Esophagus squamous epithelium (tissue), 4 donors: Measurements from ENCODE around the gene CCSER1.

Experiments
- POLR2A ChIP-seq, 4 donors: fragments of 450-650 bp; IDR thresholded peaks; one replicate each; pipeline ENCODE4 v1.6.1; 2017; ENCODE audit warnings: antibody characterized with exemption in 4 of 4, mild to moderate bottlenecking in 4 of 4, moderate library complexity in 3 of 4
- TF ChIP-seq, protein P1 (sequence below), 6 experiments: fragments of 450-650 bp in 4 of 6; fragments of 200-600 bp in 2 of 6; sonication (generic) in 2 of 6; IDR thresholded peaks; one replicate each; pipeline ENCODE4 v1.5.1; 2016 to 2019; ENCODE audit warnings: antibody characterized with exemption in 6 of 6, mild to moderate bottlenecking in 4 of 6, moderate library complexity in 4 of 6

GRCh38 chr4:90081432-90082144 is 45.6 kb upstream of the CCSER1 start:
- TF ChIP-seq, protein P1, sequence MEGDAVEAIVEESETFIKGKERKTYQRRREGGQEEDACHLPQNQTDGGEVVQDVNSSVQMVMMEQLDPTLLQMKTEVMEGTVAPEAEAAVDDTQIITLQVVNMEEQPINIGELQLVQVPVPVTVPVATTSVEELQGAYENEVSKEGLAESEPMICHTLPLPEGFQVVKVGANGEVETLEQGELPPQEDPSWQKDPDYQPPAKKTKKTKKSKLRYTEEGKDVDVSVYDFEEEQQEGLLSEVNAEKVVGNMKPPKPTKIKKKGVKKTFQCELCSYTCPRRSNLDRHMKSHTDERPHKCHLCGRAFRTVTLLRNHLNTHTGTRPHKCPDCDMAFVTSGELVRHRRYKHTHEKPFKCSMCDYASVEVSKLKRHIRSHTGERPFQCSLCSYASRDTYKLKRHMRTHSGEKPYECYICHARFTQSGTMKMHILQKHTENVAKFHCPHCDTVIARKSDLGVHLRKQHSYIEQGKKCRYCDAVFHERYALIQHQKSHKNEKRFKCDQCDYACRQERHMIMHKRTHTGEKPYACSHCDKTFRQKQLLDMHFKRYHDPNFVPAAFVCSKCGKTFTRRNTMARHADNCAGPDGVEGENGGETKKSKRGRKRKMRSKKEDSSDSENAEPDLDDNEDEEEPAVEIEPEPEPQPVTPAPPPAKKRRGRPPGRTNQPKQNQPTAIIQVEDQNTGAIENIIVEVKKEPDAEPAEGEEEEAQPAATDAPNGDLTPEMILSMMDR (IDR thresholded peaks at IDR 0.05), result no peak
- TF ChIP-seq POLR2A (IDR thresholded peaks at IDR 0.05), result no peak
